Dendritic cell treated with granulocyte-macrophage colony-stimulating factor and Interleukin-4, amounts not matched to agents 40 ng/mL and 50 ng/mL, for 4 days (primary cell): ENCODE results near the gene ARHGEF17.

Source experiments
- H3K27ac Mint-ChIP-seq: one replicate; pipeline ENCODE4 v1.8.0; 2022; ENCODE audit warnings: mild to moderate bottlenecking, mixed read lengths
- H3K27me3 Mint-ChIP-seq: one replicate; pipeline ENCODE4 v1.8.0; 2022; ENCODE audit warnings: mild to moderate bottlenecking, mixed read lengths
- H3K36me3 Mint-ChIP-seq: one replicate; pipeline ENCODE4 v1.8.0; 2022; ENCODE audit warnings: low read depth, mixed read lengths
- H3K4me1 Mint-ChIP-seq: one replicate; pipeline ENCODE4 v1.8.0; 2022; ENCODE audit warnings: low read depth, mixed read lengths
- H3K4me3 Mint-ChIP-seq: one replicate; pipeline ENCODE4 v1.8.0; 2022; ENCODE audit warnings: mild to moderate bottlenecking, moderate library complexity, mixed read lengths
- H3K9me3 Mint-ChIP-seq: one replicate; pipeline ENCODE4 v1.8.0; 2022; ENCODE audit warnings: mixed read lengths
- intact Hi-C: fragments of 100-400 bp; cut with micrococcal nuclease; formaldehyde crosslinking; loops from one replicate; pipeline ENCODE4 v1.15.0; 2022

The ARHGEF17 gene

GRCh38 chr11:73389134-73389525, 81.1 kb downstream of the ARHGEF17 start:
- Mint-ChIP-seq H3K4me1 (peaks cover 95% of the 10 kb centered on the region), H3K27me3 (no peaks in the 10 kb centered on the region), H3K9me3 (no peaks in the 10 kb centered on the region), H3K4me3 (peak overlapping the region; percentile 67), H3K36me3 (peaks cover 97% of the 10 kb centered on the region), H3K27ac (peak overlapping the region; percentile 86)
- intact Hi-C loops = loop anchor here (5.0 kb wide), 1 partner anchor 82 kb away; the partner anchor contains the start of gene ARHGEF17

- Mint-ChIP-seq H3K4me3 (peak overlapping the region; percentile 33), H3K4me1 (peaks cover 93% of the 10 kb centered on the region), H3K36me3 (peaks cover 97% of the 10 kb centered on the region), H3K9me3 (no peaks in the 10 kb centered on the region), H3K27me3 (no peaks in the 10 kb centered on the region), H3K27ac (peak overlapping the region; percentile 21)
- intact Hi-C loops = loop anchor here (5.0 kb wide), 1 partner anchor 83 kb away; the partner anchor contains the start of gene ARHGEF17
Measured at GRCh38 chr11:73389916-73390315, 81.8 kb downstream of the ARHGEF17 start.

- Mint-ChIP-seq H3K4me3 (no peak overlapping the region), H3K4me1 (peaks cover 91% of the 10 kb centered on the region), H3K9me3 (no peaks in the 10 kb centered on the region), H3K36me3 (peaks cover 97% of the 10 kb centered on the region), H3K27me3 (no peaks in the 10 kb centered on the region), H3K27ac (peak overlapping the region; percentile 21)
- intact Hi-C loops = no loop called here
Measured at GRCh38 chr11:73390601-73391565, 82.8 kb downstream of the ARHGEF17 start.

GRCh38 chr11:73391665-73392064, 83.6 kb downstream of the ARHGEF17 start:
- Mint-ChIP-seq H3K27me3 (no peaks in the 10 kb centered on the region), H3K36me3 (peaks cover 99% of the 10 kb centered on the region), H3K9me3 (no peaks in the 10 kb centered on the region), H3K4me1 (peaks cover 90% of the 10 kb centered on the region), H3K27ac (peak overlapping the region; percentile 52), H3K4me3 (no peak overlapping the region)
- intact Hi-C loops = no loop called here

- Mint-ChIP-seq H3K9me3 (no peaks in the 10 kb centered on the region), H3K27me3 (no peaks in the 10 kb centered on the region), H3K36me3 (peaks cover 100% of the 10 kb centered on the region), H3K27ac (peak overlapping the region; percentile 52), H3K4me1 (peaks cover 90% of the 10 kb centered on the region), H3K4me3 (no peak overlapping the region)
- intact Hi-C loops = loop anchor here (1.0 kb wide), 2 partner anchors 16 to 41 kb away; partner anchors contain the start of gene RELT
Measured at GRCh38 chr11:73392108-73393010, 84.3 kb downstream of the ARHGEF17 start.

- Mint-ChIP-seq H3K27ac (peak overlapping the region; percentile 52), H3K4me3 (no peak overlapping the region)
Measured at GRCh38 chr11:73393011-73393380, 84.9 kb downstream of the ARHGEF17 start.

GRCh38 chr11:73393479-73394415, 85.7 kb downstream of the ARHGEF17 start:
- H3K27me3 Mint-ChIP-seq = no peaks in the 10 kb centered on the region
- intact Hi-C loops = loop anchor here (1.0 kb wide), 2 partner anchors 17 to 42 kb away; partner anchors contain the start of gene RELT
- H3K36me3 Mint-ChIP-seq = peaks cover 100% of the 10 kb centered on the region
- H3K4me3 Mint-ChIP-seq = no peak overlapping the region
- peaks cover 90% of the 10 kb centered on the region for H3K4me1 Mint-ChIP-seq
- no peaks in the 10 kb centered on the region for H3K9me3 Mint-ChIP-seq
- peak overlapping the region; percentile 52 for H3K27ac Mint-ChIP-seq

More at GRCh38 chr11:73393011-73393380, 84.9 kb downstream of the ARHGEF17 start:
- intact Hi-C loops = loop anchor here (1.0 kb wide), 2 partner anchors 17 to 42 kb away; partner anchors contain the start of gene RELT
- Mint-ChIP-seq H3K36me3 (peaks cover 100% of the 10 kb centered on the region), H3K4me1 (peaks cover 90% of the 10 kb centered on the region), H3K27me3 (no peaks in the 10 kb centered on the region), H3K9me3 (no peaks in the 10 kb centered on the region)

- Mint-ChIP-seq H3K4me3 (no peak overlapping the region), H3K27ac (no peak overlapping the region), H3K9me3 (no peaks in the 10 kb centered on the region), H3K4me1 (peaks cover 90% of the 10 kb centered on the region), H3K27me3 (no peaks in the 10 kb centered on the region), H3K36me3 (peaks cover 100% of the 10 kb centered on the region)
- intact Hi-C loops = no loop called here
Measured at GRCh38 chr11:73394416-73395296, 86.6 kb downstream of the ARHGEF17 start.

- peak overlapping the region; percentile 13 for H3K27ac Mint-ChIP-seq
- no peak overlapping the region for H3K4me3 Mint-ChIP-seq
- H3K4me1 Mint-ChIP-seq = peaks cover 82% of the 10 kb centered on the region
- H3K27me3 Mint-ChIP-seq = no peaks in the 10 kb centered on the region
- H3K36me3 Mint-ChIP-seq = peaks cover 100% of the 10 kb centered on the region
- no peaks in the 10 kb centered on the region for H3K9me3 Mint-ChIP-seq
- intact Hi-C loops = no loop called here
Measured at GRCh38 chr11:73395297-73396208, 87.5 kb downstream of the ARHGEF17 start.

- H3K4me1 Mint-ChIP-seq = peaks cover 77% of the 10 kb centered on the region
- peaks cover 100% of the 10 kb centered on the region for H3K36me3 Mint-ChIP-seq
- no peaks in the 10 kb centered on the region for H3K27me3 Mint-ChIP-seq
- H3K4me3 Mint-ChIP-seq = no peak overlapping the region
- H3K27ac Mint-ChIP-seq = peak overlapping the region; percentile 13
- no peaks in the 10 kb centered on the region for H3K9me3 Mint-ChIP-seq
- intact Hi-C loops = no loop called here
Measured at GRCh38 chr11:73396251-73396930, 88.3 kb downstream of the ARHGEF17 start.

- H3K36me3 Mint-ChIP-seq = peaks cover 100% of the 10 kb centered on the region
- H3K9me3 Mint-ChIP-seq = no peaks in the 10 kb centered on the region
- H3K4me3 Mint-ChIP-seq = no peak overlapping the region
- intact Hi-C loops = no loop called here
- H3K4me1 Mint-ChIP-seq = peaks cover 77% of the 10 kb centered on the region
- no peaks in the 10 kb centered on the region for H3K27me3 Mint-ChIP-seq
- H3K27ac Mint-ChIP-seq = no peak overlapping the region
Measured at GRCh38 chr11:73396985-73397384, 88.9 kb downstream of the ARHGEF17 start.
